Measurements from ENCODE around the gene SGCA. TPM values are rescaled to one million over a fixed set of nuclear protein-coding genes. Genes with fewer than 3 reads are reported as not detected.

SGCA gene
- total and polyA plus RNA-seq, 3 donors from 2014 or later = 2.4 to 33.1 (median 7.6) TPM

DNA sequence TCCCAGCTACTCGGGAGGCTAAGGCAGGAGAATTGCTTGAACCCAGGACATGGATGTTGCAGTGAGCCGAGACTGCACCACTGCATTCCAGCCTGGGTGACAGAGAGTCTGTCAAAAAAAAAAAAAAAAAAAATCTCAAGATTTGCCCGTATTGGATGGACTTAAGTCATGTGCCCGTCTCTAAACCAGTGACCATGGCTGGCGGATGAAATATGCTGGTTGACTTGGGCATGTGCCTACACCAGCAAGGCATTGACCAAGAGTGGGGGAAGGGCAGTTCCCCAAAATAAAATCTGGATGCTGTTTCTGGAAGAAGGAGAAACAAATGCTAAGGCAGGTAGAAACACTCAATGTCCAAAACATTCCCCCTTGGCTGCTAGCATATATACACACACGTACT, 57.1 kb downstream of the SGCA start:
- 89% methylated on average over 6 of the region's 6 CpGs for WGBS, 2 donors
- H3K9me3 ChIP-seq = no peaks in the 10 kb centered on the region
- DNase-seq = no peak
- TF ChIP-seq CTCF (IDR thresholded peaks at IDR 0.05) (no peak), POLR2A (IDR thresholded peaks at IDR 0.05) (no peak)
- H3K4me1 ChIP-seq = peaks cover 24% of the 10 kb centered on the region
- no peaks in the 10 kb centered on the region for H3K36me3 ChIP-seq (ENCODE audit: low read depth, missing control alignments)
- H3K27me3 ChIP-seq = no peaks in the 10 kb centered on the region
- no peak overlapping the region for H3K27ac ChIP-seq
- intact Hi-C loops (cut with DNase I; ENCODE audit: low total_unique reads) = no loop called here
- no peak overlapping the region for H3K4me3 ChIP-seq

Other genes with a start within 250 kb of the SGCA start
- 1 to 10 TPM in 1 of 2 donors, under 1 TPM in 1; 0.37 to 1.2 TPM for gene DLX4, start 196.8 kb upstream of the SGCA start, total RNA-seq
- 0.30 TPM for gene DLX4, start 196.8 kb upstream of the SGCA start, polyA plus RNA-seq (ENCODE audit: insufficient read depth, low read depth, low replicate concordance)
- 1 to 10 TPM; 1.4 to 1.5 TPM for gene DLX3, start 170.8 kb upstream of the SGCA start, total RNA-seq
- 1.0 TPM for gene DLX3, start 170.8 kb upstream of the SGCA start, polyA plus RNA-seq (ENCODE audit: insufficient read depth, low read depth, low replicate concordance)
- gene ITGA3, start 109.9 kb upstream of the SGCA start, total RNA-seq = 10 to 100 TPM; 24.2 to 30.7 TPM
- 20.0 TPM for gene ITGA3, start 109.9 kb upstream of the SGCA start, polyA plus RNA-seq (ENCODE audit: insufficient read depth, low read depth, low replicate concordance)
- gene PDK2, start 70.7 kb upstream of the SGCA start, total RNA-seq = 10 to 100 TPM; 50.6 to 62.1 TPM
- gene PDK2, start 70.7 kb upstream of the SGCA start, polyA plus RNA-seq (ENCODE audit: insufficient read depth, low read depth, low replicate concordance) = 56.4 TPM
- 1 to 10 TPM; 3.2 to 3.3 TPM for gene SAMD14, start 35.8 kb upstream of the SGCA start, total RNA-seq
- 5.2 TPM for gene SAMD14, start 35.8 kb upstream of the SGCA start, polyA plus RNA-seq (ENCODE audit: insufficient read depth, low read depth, low replicate concordance)
- gene PPP1R9B, start 15.3 kb upstream of the SGCA start, total RNA-seq = 10 to 100 TPM; 81.1 to 82.4 TPM
- gene PPP1R9B, start 15.3 kb upstream of the SGCA start, polyA plus RNA-seq (ENCODE audit: insufficient read depth, low read depth, low replicate concordance) = 49.1 TPM
- gene COL1A1, start 35.6 kb downstream of the SGCA start, total RNA-seq = 10 to 100 TPM; 32.5 to 35.1 TPM
- 557 TPM for gene COL1A1, start 35.6 kb downstream of the SGCA start, polyA plus RNA-seq (ENCODE audit: insufficient read depth, low read depth, low replicate concordance)
- 1 to 10 TPM in 1 of 2 donors, under 1 TPM in 1; 0.93 to 1.5 TPM for gene TMEM92, start 108.5 kb downstream of the SGCA start, total RNA-seq
- 0.44 TPM for gene TMEM92, start 108.5 kb downstream of the SGCA start, polyA plus RNA-seq (ENCODE audit: insufficient read depth, low read depth, low replicate concordance)
- gene XYLT2, start 180.1 kb downstream of the SGCA start, total RNA-seq = 10 to 100 TPM; 37.6 to 47.4 TPM
- 44.1 TPM for gene XYLT2, start 180.1 kb downstream of the SGCA start, polyA plus RNA-seq (ENCODE audit: insufficient read depth, low read depth, low replicate concordance)
- gene MRPL27, start 207.2 kb downstream of the SGCA start, total RNA-seq = 10 to 100 TPM; 54.5 to 69.1 TPM
- gene MRPL27, start 207.2 kb downstream of the SGCA start, polyA plus RNA-seq (ENCODE audit: insufficient read depth, low read depth, low replicate concordance) = 65.1 TPM
- gene EME1, start 207.2 kb downstream of the SGCA start, total RNA-seq = 10 to 100 TPM; 15.6 to 19.3 TPM
- 22.8 TPM for gene EME1, start 207.2 kb downstream of the SGCA start, polyA plus RNA-seq (ENCODE audit: insufficient read depth, low read depth, low replicate concordance)
- 10 to 100 TPM; 56.0 to 62.2 TPM for gene LRRC59, start 231.5 kb downstream of the SGCA start, total RNA-seq
- 74.4 TPM for gene LRRC59, start 231.5 kb downstream of the SGCA start, polyA plus RNA-seq (ENCODE audit: insufficient read depth, low read depth, low replicate concordance)

All from testis (tissue), 3 donors.